ENCODE data around the gene HCFC1. TPM values are rescaled to one million over a fixed set of nuclear protein-coding genes. Genes with fewer than 3 reads are reported as not detected.

HCFC1 gene
- total RNA-seq, 1 experiment from 2014 or later, result 79.9 TPM

GRCh38 chrX:153931748-153932147, 39.9 kb downstream of the HCFC1 start:
- H3K36me3 ChIP-seq (ENCODE audit: low read depth), result no peaks in the 10 kb centered on the region
- peaks cover 23% of the 10 kb centered on the region for H3K79me2 ChIP-seq (ENCODE audit: low read depth)
- ChIA-PET CTCF (no interaction called here), POLR2A (ENCODE audit: unreplicated experiment) (no interaction called here)
- H2AFZ ChIP-seq, result no peak overlapping the region
- TF ChIP-seq EZH2 (IDR thresholded peaks at IDR 0.05; ENCODE audit: low read depth) (no peak), CTCF (conservative IDR thresholded peaks at IDR 0.05) (no peak)
- H3F3A ChIP-seq (ENCODE audit: insufficient read depth, low read depth), result peaks cover 25% of the 10 kb centered on the region; the same call in 1 of the 2 replicates
- no peaks in the 10 kb centered on the region for H3K27me3 ChIP-seq (ENCODE audit: insufficient read depth, low read depth)
- peaks cover 14% of the 10 kb centered on the region; the same call in 1 of the 2 replicates for H3K4me1 ChIP-seq (replicated peaks; ENCODE audit: insufficient read depth)
- H4K20me1 ChIP-seq (ENCODE audit: insufficient read depth), result no peaks in the 10 kb centered on the region; the same call in 1 of the 2 replicates
- H3K4me2 ChIP-seq, result no peak overlapping the region
- H3K9me3 ChIP-seq (ENCODE audit: insufficient read depth, low read depth), result no peaks in the 10 kb centered on the region
- no peak for DNase-seq
- H3K9me2 ChIP-seq (ENCODE audit: insufficient read depth), result no peaks in the 10 kb centered on the region
- no TSS peak for BruUV-seq (replicated peaks)
- no peak overlapping the region for H3K4me3 ChIP-seq
- H3K27ac ChIP-seq, result no peak overlapping the region
- intact Hi-C loops (cut with micrococcal nuclease; ENCODE audit: unreplicated experiment), result no loop called here

GRCh38 chrX:153931151-153931550, 40.5 kb downstream of the HCFC1 start:
- H3K27ac ChIP-seq, result no peak overlapping the region
- H3F3A ChIP-seq (ENCODE audit: insufficient read depth, low read depth), result peaks cover 25% of the 10 kb centered on the region; the same call in 1 of the 2 replicates
- no peak overlapping the region for H2AFZ ChIP-seq
- intact Hi-C loops (cut with micrococcal nuclease; ENCODE audit: unreplicated experiment), result no loop called here
- BruUV-seq (replicated peaks), result no TSS peak
- POLR2A ChIA-PET (ENCODE audit: unreplicated experiment), result interaction anchor here (0.7 kb wide), 1 partner anchor 11 kb away, joined by 11 read pairs; no protein-coding TSS in a partner anchor
- no peak overlapping the region for H3K4me2 ChIP-seq
- H3K4me1 ChIP-seq (replicated peaks; ENCODE audit: insufficient read depth), result peaks cover 17% of the 10 kb centered on the region; the same call in 1 of the 2 replicates
- no peak overlapping the region for H3K4me3 ChIP-seq
- TF ChIP-seq EZH2 (IDR thresholded peaks at IDR 0.05; ENCODE audit: low read depth) (no peak), CTCF (conservative IDR thresholded peaks at IDR 0.05) (no peak)
- no peaks in the 10 kb centered on the region for H3K36me3 ChIP-seq (ENCODE audit: low read depth)
- no peaks in the 10 kb centered on the region; the same call in 1 of the 2 replicates for H4K20me1 ChIP-seq (ENCODE audit: insufficient read depth)
- no peak for DNase-seq
- no peaks in the 10 kb centered on the region for H3K27me3 ChIP-seq (ENCODE audit: insufficient read depth, low read depth)
- H3K9me2 ChIP-seq (ENCODE audit: insufficient read depth), result no peaks in the 10 kb centered on the region
- H3K79me2 ChIP-seq (ENCODE audit: low read depth), result peaks cover 23% of the 10 kb centered on the region
- CTCF ChIA-PET, result no interaction called here
- no peaks in the 10 kb centered on the region for H3K9me3 ChIP-seq (ENCODE audit: insufficient read depth, low read depth)

DNA sequence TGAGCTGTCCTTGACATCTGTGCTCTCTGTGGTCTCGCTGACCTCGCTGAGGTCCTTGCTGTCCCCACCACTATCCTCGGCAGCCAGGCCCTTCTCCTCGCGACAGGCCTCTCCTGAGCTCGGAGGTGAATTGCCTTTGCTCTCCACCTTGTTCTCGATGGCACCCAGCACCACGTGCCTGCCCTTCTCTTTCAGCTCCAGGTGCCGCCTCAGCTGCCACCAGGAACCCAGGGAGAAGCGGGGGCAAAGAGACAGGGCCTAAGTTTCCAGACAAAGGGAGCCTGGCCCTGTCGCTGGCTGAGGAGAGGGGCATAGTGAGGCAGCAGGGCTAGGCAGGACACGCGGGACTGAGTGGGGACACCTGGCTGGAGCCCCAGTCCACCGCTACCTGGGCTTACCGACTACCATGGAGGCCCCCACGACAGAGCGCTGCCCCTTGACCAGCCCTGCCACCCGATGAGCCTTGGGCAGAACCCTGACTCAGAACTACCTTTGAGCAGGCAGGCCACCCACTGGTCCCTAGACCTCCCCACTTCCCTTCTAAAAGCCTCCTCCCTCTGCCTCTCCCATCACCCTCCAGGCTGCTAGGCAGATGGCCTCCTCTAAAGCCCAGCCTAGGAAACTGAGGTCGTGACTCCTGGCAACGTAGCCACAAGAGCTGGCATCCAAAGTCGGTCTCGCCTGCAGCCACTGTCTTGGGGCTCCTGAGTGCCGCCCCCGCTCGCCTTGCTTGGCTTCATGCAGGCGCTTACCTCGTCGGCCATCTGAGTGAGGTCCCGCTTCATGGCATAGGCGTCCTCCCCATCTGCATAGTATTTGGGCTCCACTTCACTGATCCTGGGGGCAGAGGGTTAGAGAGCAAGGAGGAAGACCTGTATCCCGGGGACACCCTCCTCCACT, 41.4 kb downstream of the HCFC1 start:
- ChIA-PET POLR2A (ENCODE audit: unreplicated experiment) (no interaction called here), CTCF (no interaction called here)
- Histone ChIP-seq H2AFZ (no peak overlapping the region), H3K36me3 (ENCODE audit: low read depth) (no peaks in the 10 kb centered on the region), H3K4me1 (replicated peaks; ENCODE audit: insufficient read depth) (peaks cover 17% of the 10 kb centered on the region; the same call in 1 of the 2 replicates), H3K79me2 (ENCODE audit: low read depth) (peaks cover 23% of the 10 kb centered on the region), H3F3A (ENCODE audit: insufficient read depth, low read depth) (peaks cover 18% of the 10 kb centered on the region; the same call in 1 of the 2 replicates), H3K27ac (no peak overlapping the region), H4K20me1 (ENCODE audit: insufficient read depth) (no peaks in the 10 kb centered on the region; the same call in 1 of the 2 replicates), H3K4me2 (no peak overlapping the region), H3K9me2 (ENCODE audit: insufficient read depth) (no peaks in the 10 kb centered on the region), H3K4me3 (no peak overlapping the region), H3K9me3 (ENCODE audit: insufficient read depth, low read depth) (no peaks in the 10 kb centered on the region), H3K27me3 (ENCODE audit: insufficient read depth, low read depth) (no peaks in the 10 kb centered on the region)
- no peak for DNase-seq
- TF ChIP-seq EZH2 (IDR thresholded peaks at IDR 0.05; ENCODE audit: low read depth), result no peak
- TF ChIP-seq CTCF (conservative IDR thresholded peaks at IDR 0.05), result no peak
- BruUV-seq (replicated peaks), result no TSS peak
- intact Hi-C loops (cut with micrococcal nuclease; ENCODE audit: unreplicated experiment), result no loop called here
